GM19395 (cell line): Measurements from ENCODE around the gene AK1.

Experiments
- ATAC-seq: cut with Tn5 transposase; IDR thresholded peaks from one replicate; pipeline ENCODE4 v1.9.1; 2021; ENCODE audit warnings: mild to moderate bottlenecking, moderate library complexity; ENCODE audit not compliant: unreplicated experiment

Gene AK1

GRCh38 chr9:127825319-127826051, 52.0 kb downstream of the AK1 start:
- no peak for ATAC-seq

- no peak for ATAC-seq
These were observed 55.4 kb downstream of the AK1 start for GRCh38 chr9:127822108-127822507.

GRCh38 chr9:127818574-127818973, 58.9 kb downstream of the AK1 start:
- ATAC-seq: no peak

- ATAC-seq: no peak
These were observed 59.5 kb downstream of the AK1 start for GRCh38 chr9:127817881-127818434.

- no peak for ATAC-seq
These were observed 60.7 kb downstream of the AK1 start for GRCh38 chr9:127816728-127817127.
